Parathyroid adenoma (tissue), 2 donors: Measurements from ENCODE around the gene QDPR.

Experiments used
- H2AFZ ChIP-seq: fragments of 300-600 bp; sonication (generic); one replicate; pipeline ENCODE4 v1.7.0; 2017; ENCODE audit warnings: antibody characterized with exemption, mild to moderate bottlenecking
- H3K27ac ChIP-seq: fragments of 300-600 bp; sonication (generic); one replicate; pipeline ENCODE4 v1.7.0; 2017
- H3K27me3 ChIP-seq: fragments of 300-600 bp; sonication (generic); one replicate; pipeline ENCODE4 v1.7.0; 2017; ENCODE audit warnings: low read length; ENCODE audit not compliant: control insufficient read depth, insufficient read depth
- H3K36me3 ChIP-seq: fragments of 300-600 bp; sonication (generic); one replicate; pipeline ENCODE4 v1.7.0; 2017; ENCODE audit warnings: low read length; ENCODE audit not compliant: control insufficient read depth, insufficient read depth
- H3K4me1 ChIP-seq: fragments of 300-600 bp; sonication (generic); one replicate; pipeline ENCODE4 v1.7.0; 2017; ENCODE audit warnings: control low read depth
- H3K4me2 ChIP-seq: fragments of 300-600 bp; sonication (generic); one replicate; pipeline ENCODE4 v1.7.0; 2017; ENCODE audit warnings: low read length
- H3K4me3 ChIP-seq: fragments of 300-600 bp; sonication (generic); one replicate; pipeline ENCODE4 v1.7.0; 2017; ENCODE audit warnings: low read depth, low read length
- H3K79me2 ChIP-seq: fragments of 300-600 bp; sonication (generic); one replicate; pipeline ENCODE4 v1.7.0; 2017; ENCODE audit warnings: control low read depth
- H3K9ac ChIP-seq: fragments of 300-600 bp; sonication (generic); one replicate; pipeline ENCODE4 v1.7.0; 2017; ENCODE audit warnings: mild to moderate bottlenecking
- H3K9me3 ChIP-seq: fragments of 300-600 bp; sonication (generic); one replicate; pipeline ENCODE4 v1.7.0; 2017; ENCODE audit warnings: low read length; ENCODE audit not compliant: control insufficient read depth
- CTCF ChIP-seq: fragments of 300-600 bp; sonication (generic); IDR thresholded peaks from one replicate; pipeline ENCODE4 v1.7.0; 2017; ENCODE audit warnings: antibody characterized with exemption, mild to moderate bottlenecking
- donor health status: primary hyperparathyroidism.

The QDPR gene

DNA sequence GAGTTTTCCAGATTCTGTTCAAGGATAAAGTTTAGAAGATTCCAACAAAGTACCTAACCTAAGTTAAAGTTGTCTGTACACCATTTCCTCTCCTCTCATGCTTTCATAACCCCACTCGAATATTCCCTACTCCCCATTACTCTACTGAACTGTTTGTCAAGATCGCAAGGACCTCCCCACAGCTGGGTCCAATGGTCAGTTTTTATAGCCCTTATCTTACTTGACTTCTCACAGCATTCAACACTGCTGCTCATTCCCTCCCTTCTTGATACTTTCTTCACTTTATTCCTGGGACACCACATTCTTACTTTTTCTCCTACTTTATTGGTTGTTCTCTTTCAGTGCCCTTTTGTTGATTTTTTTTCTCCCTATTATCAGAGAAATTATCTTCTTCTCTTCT, 30.9 kb downstream of the QDPR start:
- Histone ChIP-seq H2AFZ (no peak overlapping the region), H3K4me3 (no peak overlapping the region), H3K9ac (no peak overlapping the region), H3K27me3 (no peaks in the 10 kb centered on the region), H3K4me2 (no peak overlapping the region), H3K79me2 (no peaks in the 10 kb centered on the region), H3K27ac (no peak overlapping the region), H3K9me3 (no peaks in the 10 kb centered on the region), H3K36me3 (no peaks in the 10 kb centered on the region), H3K4me1 (no peaks in the 10 kb centered on the region)
- TF ChIP-seq CTCF, result no peak

GRCh38 chr4:17480210-17480927, 31.5 kb downstream of the QDPR start:
- Histone ChIP-seq H3K9ac (no peak overlapping the region), H3K79me2 (no peaks in the 10 kb centered on the region), H3K4me2 (no peak overlapping the region), H3K27me3 (no peaks in the 10 kb centered on the region), H3K4me1 (no peaks in the 10 kb centered on the region), H2AFZ (no peak overlapping the region), H3K4me3 (no peak overlapping the region), H3K9me3 (no peaks in the 10 kb centered on the region), H3K27ac (no peak overlapping the region), H3K36me3 (no peaks in the 10 kb centered on the region)
- TF ChIP-seq CTCF, result no peak

GRCh38 chr4:17477774-17478472, 34.0 kb downstream of the QDPR start:
- Histone ChIP-seq H3K9ac (no peak overlapping the region), H3K27ac (no peak overlapping the region), H3K36me3 (no peaks in the 10 kb centered on the region), H3K79me2 (no peaks in the 10 kb centered on the region), H3K9me3 (no peaks in the 10 kb centered on the region), H2AFZ (no peak overlapping the region), H3K27me3 (no peaks in the 10 kb centered on the region), H3K4me2 (no peak overlapping the region), H3K4me3 (no peak overlapping the region), H3K4me1 (no peaks in the 10 kb centered on the region)
- TF ChIP-seq CTCF, result no peak

- H3K27me3 ChIP-seq, result no peaks in the 10 kb centered on the region
- no peak overlapping the region for H2AFZ ChIP-seq
- no peaks in the 10 kb centered on the region for H3K79me2 ChIP-seq
- H3K4me2 ChIP-seq, result no peak overlapping the region
- no peak overlapping the region for H3K27ac ChIP-seq
- no peak overlapping the region for H3K4me3 ChIP-seq
- H3K9ac ChIP-seq, result no peak overlapping the region
- H3K9me3 ChIP-seq, result no peaks in the 10 kb centered on the region
- H3K36me3 ChIP-seq, result no peaks in the 10 kb centered on the region
- no peaks in the 10 kb centered on the region for H3K4me1 ChIP-seq
- TF ChIP-seq CTCF, result no peak
Observed at GRCh38 chr4:17476853-17477252, 35.0 kb downstream of the QDPR start.
